OCI-LY1 (cell line): ENCODE measurements around the gene SSBP2.

ENCODE experiments used
- H2AFZ ChIP-seq: fragments of 200-600 bp; sonication (generic), shearing (Covaris generic); 2 replicates; pipeline ENCODE4 v1.6.0; 2014; ENCODE audit warnings: antibody characterized with exemption, mild to moderate bottlenecking, low read length
- H3F3A ChIP-seq: fragments of 200-600 bp; sonication (generic), shearing (Covaris generic); 2 replicates; pipeline ENCODE4 v1.6.0; 2014; ENCODE audit warnings: mild to moderate bottlenecking, antibody characterized with exemption, low read length, moderate library complexity; ENCODE audit not compliant: insufficient read depth
- H3K27ac ChIP-seq: fragments of 200-600 bp; sonication (generic); 2 replicates; pipeline ENCODE4 v1.5.1; 2014; ENCODE audit warnings: low read length, mixed run types, mild to moderate bottlenecking, low read depth; ENCODE audit not compliant: poor library complexity, severe bottlenecking
- H3K27me3 ChIP-seq: fragments of 200-600 bp; sonication (generic); 2 replicates; pipeline ENCODE4 v1.6.0; 2014; ENCODE audit warnings: antibody characterized with exemption, mild to moderate bottlenecking, low read length, moderate library complexity; ENCODE audit not compliant: insufficient read depth
- H3K36me3 ChIP-seq: fragments of 200-600 bp; sonication (generic); 2 replicates; pipeline ENCODE4 v1.6.1; 2014; ENCODE audit warnings: mild to moderate bottlenecking, antibody characterized with exemption, low read length, moderate library complexity, mixed read lengths; ENCODE audit not compliant: insufficient read depth
- H3K4me1 ChIP-seq: fragments of 200-600 bp; sonication (generic); 2 replicates; pipeline ENCODE4 v1.5.1; 2014; ENCODE audit warnings: mild to moderate bottlenecking, low read length, moderate library complexity; ENCODE audit not compliant: insufficient read depth, severe bottlenecking
- H3K4me2 ChIP-seq: fragments of 200-600 bp; sonication (generic), shearing (Covaris generic); 2 replicates; pipeline ENCODE4 v1.6.1; 2014; ENCODE audit warnings: low read length
- H3K4me3 ChIP-seq: fragments of 200-600 bp; sonication (generic); 2 replicates; pipeline ENCODE4 v1.5.1; 2014; ENCODE audit warnings: low read length, low read depth, mild to moderate bottlenecking, mixed read lengths; ENCODE audit not compliant: poor library complexity, severe bottlenecking
- H3K79me2 ChIP-seq: fragments of 200-600 bp; shearing (Covaris generic); 2 replicates; pipeline ENCODE4 v1.6.1; 2016; ENCODE audit warnings: mixed run types, low read length, mixed read lengths; ENCODE audit not compliant: insufficient read depth
- H3K9ac ChIP-seq: fragments of 200-600 bp; sonication (generic), shearing (Covaris generic); 2 replicates; pipeline ENCODE4 v1.6.1; 2014; ENCODE audit warnings: mild to moderate bottlenecking, low read length, mixed read lengths
- H3K9me2 ChIP-seq: fragments of 200-600 bp; sonication (generic), shearing (Covaris generic); 2 replicates; pipeline ENCODE4 v1.6.1; 2014; ENCODE audit warnings: low read depth, mild to moderate bottlenecking, low read length, mixed read lengths
- H3K9me3 ChIP-seq: fragments of 200-600 bp; shearing (Covaris generic); 2 replicates; pipeline ENCODE4 v1.6.1; 2014; ENCODE audit warnings: low read length, mixed read lengths
- H4K20me1 ChIP-seq: fragments of 200-600 bp; sonication (generic), shearing (Covaris generic); 2 replicates; pipeline ENCODE4 v1.6.0; 2016; ENCODE audit warnings: mild to moderate bottlenecking, low read length; ENCODE audit not compliant: insufficient read depth
- EZH2 ChIP-seq: fragments of 200-600 bp; sonication (generic), shearing (Covaris generic); IDR thresholded peaks from 2 replicates; pipeline ENCODE4 v1.8.0; 2017; ENCODE audit warnings: borderline replicate concordance, mixed run types, mild to moderate bottlenecking, antibody characterized with exemption, low read length, moderate library complexity, mixed read lengths
- TF ChIP-seq, protein P1 (sequence below): fragments of 200-600 bp; sonication (generic), shearing (Covaris generic); IDR thresholded peaks from 2 replicates; pipeline ENCODE4 v1.5.1; 2017; ENCODE audit warnings: mild to moderate bottlenecking, antibody characterized with exemption, low read length, moderate library complexity, mixed read lengths

Gene SSBP2

DNA sequence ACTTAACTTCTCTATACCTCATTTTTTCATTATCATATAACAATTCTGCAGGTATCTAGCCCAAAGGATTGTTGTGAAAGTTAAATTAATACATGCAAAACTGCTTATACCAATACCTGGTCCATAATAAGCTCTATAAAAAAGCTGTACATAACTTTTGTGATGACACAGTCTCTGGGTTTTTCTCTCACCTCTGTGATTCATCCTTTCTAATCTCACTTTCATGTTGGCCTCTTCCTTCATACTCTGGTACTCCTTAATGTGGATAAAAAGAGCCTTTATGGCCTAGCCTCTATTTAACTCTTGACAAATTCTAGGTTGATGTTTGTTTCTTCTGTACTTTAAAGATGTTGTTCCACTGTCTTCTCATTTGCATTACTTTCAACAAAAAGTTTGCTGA lies 194.1 kb downstream of the SSBP2 start:
- Histone ChIP-seq H3K4me3 (no peak overlapping the region), H4K20me1 (no peaks in the 10 kb centered on the region), H3K4me1 (no peaks in the 10 kb centered on the region), H3K36me3 (no peaks in the 10 kb centered on the region; the same call in 1 of the 2 replicates), H3K9me3 (no peaks in the 10 kb centered on the region), H3F3A (no peaks in the 10 kb centered on the region), H3K27ac (no peak overlapping the region), H3K9me2 (no peaks in the 10 kb centered on the region), H2AFZ (no peak overlapping the region), H3K4me2 (no peak overlapping the region), H3K9ac (no peak overlapping the region), H3K79me2 (0 out of 2 replicates have a peak, but pooled peaks cover 4% of the 10 kb centered on the region), H3K27me3 (no peaks in the 10 kb centered on the region)
- no peak for TF ChIP-seq EZH2
- TF ChIP-seq, protein P1, sequence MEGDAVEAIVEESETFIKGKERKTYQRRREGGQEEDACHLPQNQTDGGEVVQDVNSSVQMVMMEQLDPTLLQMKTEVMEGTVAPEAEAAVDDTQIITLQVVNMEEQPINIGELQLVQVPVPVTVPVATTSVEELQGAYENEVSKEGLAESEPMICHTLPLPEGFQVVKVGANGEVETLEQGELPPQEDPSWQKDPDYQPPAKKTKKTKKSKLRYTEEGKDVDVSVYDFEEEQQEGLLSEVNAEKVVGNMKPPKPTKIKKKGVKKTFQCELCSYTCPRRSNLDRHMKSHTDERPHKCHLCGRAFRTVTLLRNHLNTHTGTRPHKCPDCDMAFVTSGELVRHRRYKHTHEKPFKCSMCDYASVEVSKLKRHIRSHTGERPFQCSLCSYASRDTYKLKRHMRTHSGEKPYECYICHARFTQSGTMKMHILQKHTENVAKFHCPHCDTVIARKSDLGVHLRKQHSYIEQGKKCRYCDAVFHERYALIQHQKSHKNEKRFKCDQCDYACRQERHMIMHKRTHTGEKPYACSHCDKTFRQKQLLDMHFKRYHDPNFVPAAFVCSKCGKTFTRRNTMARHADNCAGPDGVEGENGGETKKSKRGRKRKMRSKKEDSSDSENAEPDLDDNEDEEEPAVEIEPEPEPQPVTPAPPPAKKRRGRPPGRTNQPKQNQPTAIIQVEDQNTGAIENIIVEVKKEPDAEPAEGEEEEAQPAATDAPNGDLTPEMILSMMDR: no peak

DNA sequence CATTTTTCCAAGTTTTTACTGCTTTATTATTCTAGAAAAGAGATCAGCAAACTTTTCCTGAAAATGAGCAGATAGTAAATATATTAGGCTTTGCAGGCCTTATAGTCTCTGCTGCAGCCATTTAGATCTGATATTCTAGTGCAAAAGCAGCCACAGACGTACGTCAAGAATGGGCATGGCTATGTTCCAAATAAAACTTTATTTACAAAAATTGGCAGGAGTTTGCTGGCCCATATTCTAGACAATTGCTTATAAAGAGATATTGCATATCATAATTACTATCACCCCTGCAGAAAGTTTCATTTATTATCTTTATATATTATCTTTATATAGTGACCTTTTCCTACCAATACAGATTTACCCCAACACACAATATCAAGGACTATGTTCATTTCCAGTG lies 195.0 kb downstream of the SSBP2 start:
- H3K4me3 ChIP-seq: no peak overlapping the region
- no peak overlapping the region for H3K4me2 ChIP-seq
- no peak overlapping the region for H2AFZ ChIP-seq
- H3F3A ChIP-seq: no peaks in the 10 kb centered on the region
- TF ChIP-seq, protein P1: no peak
- TF ChIP-seq EZH2: no peak
- H3K27ac ChIP-seq: no peak overlapping the region
- H4K20me1 ChIP-seq: no peaks in the 10 kb centered on the region
- no peaks in the 10 kb centered on the region for H3K4me1 ChIP-seq
- no peak overlapping the region for H3K9ac ChIP-seq
- no peaks in the 10 kb centered on the region for H3K79me2 ChIP-seq
- no peaks in the 10 kb centered on the region for H3K9me3 ChIP-seq
- H3K36me3 ChIP-seq: no peaks in the 10 kb centered on the region; the same call in 1 of the 2 replicates
- H3K27me3 ChIP-seq: no peaks in the 10 kb centered on the region
- no peaks in the 10 kb centered on the region for H3K9me2 ChIP-seq

- Histone ChIP-seq H3K9ac (no peak overlapping the region), H3K4me2 (no peak overlapping the region), H3K9me3 (no peaks in the 10 kb centered on the region), H3F3A (no peaks in the 10 kb centered on the region), H3K9me2 (no peaks in the 10 kb centered on the region), H3K4me3 (no peak overlapping the region), H3K4me1 (no peaks in the 10 kb centered on the region), H4K20me1 (no peaks in the 10 kb centered on the region), H3K27me3 (no peaks in the 10 kb centered on the region), H3K27ac (no peak overlapping the region), H3K79me2 (no peaks in the 10 kb centered on the region), H2AFZ (no peak overlapping the region), H3K36me3 (peaks cover 4% of the 10 kb centered on the region)
- TF ChIP-seq EZH2: no peak
- TF ChIP-seq, protein P1: no peak
Observed at GRCh38 chr5:81554647-81555046, 196.2 kb downstream of the SSBP2 start.
